Measurements from ENCODE around the gene RPP25L. TPM values are rescaled to one million over a fixed set of nuclear protein-coding genes. Genes with fewer than 3 reads are reported as not detected.

The RPP25L gene
- total RNA-seq, 1 donor from 2014 or later, result 24.5 TPM

- Mint-ChIP-seq H3K27me3 (ENCODE audit: low read depth) (peaks cover 38% of the 10 kb centered on the region), H3K4me1 (no peaks in the 10 kb centered on the region), H3K27ac (no peak overlapping the region), H3K4me3 (no peak overlapping the region), H3K36me3 (no peaks in the 10 kb centered on the region), H3K9me3 (no peaks in the 10 kb centered on the region)
- no peak for DNase-seq (ENCODE audit: low spot score in 2 of 2, unreplicated experiment in 2 of 2)
- no peak for TF ChIP-seq CTCF (IDR thresholded peaks at IDR 0.05; ENCODE audit: unreplicated experiment)
Observed at GRCh38 chr9:34601937-34602573, 9.8 kb downstream of the RPP25L start.

DNA sequence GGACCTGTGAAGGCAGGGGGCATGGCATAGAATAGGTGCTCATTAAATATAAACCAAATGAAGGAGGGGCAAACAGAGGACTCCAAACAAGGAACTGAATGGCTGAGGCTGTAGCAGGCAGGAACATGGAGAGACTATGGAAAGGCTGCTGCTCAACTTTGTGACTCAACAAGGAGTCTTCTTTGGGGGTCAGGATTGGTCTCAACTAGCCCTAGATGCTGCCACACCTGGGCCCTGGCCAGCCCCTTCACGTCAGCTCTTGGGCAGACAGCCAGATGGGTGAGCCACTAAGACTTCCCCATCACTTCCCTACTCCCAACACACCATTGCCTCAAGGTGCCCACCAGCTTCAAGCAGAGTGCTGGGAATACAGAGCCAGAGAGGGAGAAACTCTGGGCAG, 11.0 kb downstream of the RPP25L start:
- no peak for DNase-seq (ENCODE audit: low spot score in 2 of 2, unreplicated experiment in 2 of 2)
- Mint-ChIP-seq H3K27ac (no peak overlapping the region), H3K36me3 (no peaks in the 10 kb centered on the region), H3K27me3 (ENCODE audit: low read depth) (peaks cover 49% of the 10 kb centered on the region), H3K9me3 (no peaks in the 10 kb centered on the region), H3K4me3 (no peak overlapping the region), H3K4me1 (no peaks in the 10 kb centered on the region)
- TF ChIP-seq CTCF (IDR thresholded peaks at IDR 0.05; ENCODE audit: unreplicated experiment), result no peak

DNA sequence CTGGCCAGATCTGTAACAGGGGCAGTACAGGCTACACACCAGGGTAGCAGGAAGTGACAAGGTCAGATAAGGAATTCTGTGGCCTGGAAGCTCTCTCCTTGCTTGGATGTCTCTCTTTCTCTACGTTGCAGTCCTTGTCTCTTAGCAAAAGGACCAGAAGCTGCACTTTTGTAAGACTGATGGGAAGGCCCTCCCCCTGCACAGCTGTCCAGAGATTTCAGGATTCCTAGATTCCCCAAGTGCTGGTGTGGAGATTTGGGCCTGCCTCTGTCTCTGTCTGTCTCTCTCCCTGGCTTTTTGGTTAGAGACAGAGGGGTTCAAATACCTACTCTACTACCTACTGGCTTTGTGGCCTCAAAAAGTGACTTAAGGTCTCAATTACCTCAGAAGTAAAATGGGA, 12.4 kb downstream of the RPP25L start:
- no peaks in the 10 kb centered on the region for H3K9me3 Mint-ChIP-seq
- DNase-seq (ENCODE audit: low spot score in 2 of 2, unreplicated experiment in 2 of 2), result no peak
- TF ChIP-seq CTCF (IDR thresholded peaks at IDR 0.05; ENCODE audit: unreplicated experiment), result no peak
- no peak overlapping the region for H3K4me3 Mint-ChIP-seq
- H3K27me3 Mint-ChIP-seq (ENCODE audit: low read depth), result peaks cover 45% of the 10 kb centered on the region
- H3K4me1 Mint-ChIP-seq, result no peaks in the 10 kb centered on the region
- no peak overlapping the region for H3K27ac Mint-ChIP-seq
- H3K36me3 Mint-ChIP-seq, result no peaks in the 10 kb centered on the region

DNA sequence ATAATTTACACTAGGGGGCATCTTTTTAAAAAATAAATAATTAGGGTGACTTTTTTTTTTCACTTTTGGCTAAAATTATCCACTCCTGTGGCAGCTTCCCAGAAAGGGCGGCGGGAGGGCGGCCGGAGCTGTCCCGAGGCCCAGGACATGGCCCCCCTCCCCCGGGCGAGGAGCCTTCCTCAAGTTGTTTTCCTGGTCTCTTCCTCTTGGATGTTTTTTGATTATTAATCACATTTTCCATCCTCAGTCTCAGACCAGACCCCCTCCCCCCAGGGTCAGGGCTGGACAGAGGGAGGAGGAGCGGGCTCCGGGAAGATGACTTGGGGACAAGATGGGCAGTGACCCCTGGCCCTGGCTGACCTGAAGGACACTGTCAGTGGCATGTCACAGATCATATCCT, 17.7 kb downstream of the RPP25L start:
- Mint-ChIP-seq H3K9me3 (no peaks in the 10 kb centered on the region), H3K27me3 (ENCODE audit: low read depth) (peaks cover 72% of the 10 kb centered on the region), H3K36me3 (no peaks in the 10 kb centered on the region), H3K4me3 (no peak overlapping the region), H3K4me1 (peaks cover 13% of the 10 kb centered on the region), H3K27ac (no peak overlapping the region)
- DNase-seq (ENCODE audit: low spot score in 2 of 2, unreplicated experiment in 2 of 2), result no peak
- no peak for TF ChIP-seq CTCF (IDR thresholded peaks at IDR 0.05; ENCODE audit: unreplicated experiment)

- H3K36me3 Mint-ChIP-seq, result no peaks in the 10 kb centered on the region
- no peak overlapping the region for H3K4me3 Mint-ChIP-seq
- DNase-seq (ENCODE audit: low spot score in 2 of 2, unreplicated experiment in 2 of 2), result peak in 1 of 2 experiments; percentile 54
- peaks cover 80% of the 10 kb centered on the region for H3K27me3 Mint-ChIP-seq (ENCODE audit: low read depth)
- TF ChIP-seq CTCF (IDR thresholded peaks at IDR 0.05; ENCODE audit: unreplicated experiment), result no peak
- no peak overlapping the region for H3K27ac Mint-ChIP-seq
- H3K9me3 Mint-ChIP-seq, result no peaks in the 10 kb centered on the region
- peaks cover 22% of the 10 kb centered on the region for H3K4me1 Mint-ChIP-seq
Observed at GRCh38 chr9:34592895-34593601, 18.8 kb downstream of the RPP25L start.

All from mesothelial cell of epicardium (in vitro differentiated cells).